ENCODE results near the gene RFWD3. TPM values are rescaled to one million over a fixed set of nuclear protein-coding genes. Genes with fewer than 3 reads are reported as not detected.

RFWD3 gene
- total and polyA plus RNA-seq, 2 of the 8 experiments (the other 6 are each of a cell fraction or from before 2014, with no cell fraction given): 67.1 to 114 TPM

DNA sequence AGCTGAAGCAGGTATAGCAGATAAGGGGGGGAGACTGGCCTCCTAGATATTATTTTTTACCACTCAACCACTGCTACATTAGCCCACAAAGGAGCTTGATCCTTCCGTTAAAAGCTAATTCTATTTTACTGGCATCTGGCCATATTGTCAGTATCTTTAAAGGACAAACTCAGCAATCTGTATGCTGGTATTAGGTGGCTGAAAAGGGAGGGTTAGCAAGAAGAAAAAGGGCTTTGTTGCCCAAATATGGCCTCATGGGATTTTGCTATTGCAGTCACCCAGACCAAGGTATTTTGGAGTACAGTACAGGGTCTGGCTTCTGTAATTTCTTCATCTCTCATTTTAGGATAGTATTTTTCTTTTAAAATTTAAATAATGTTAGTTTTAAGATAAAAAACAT is 14.4 kb downstream of the RFWD3 start (continued):
- TF ChIP-seq, protein P1, sequence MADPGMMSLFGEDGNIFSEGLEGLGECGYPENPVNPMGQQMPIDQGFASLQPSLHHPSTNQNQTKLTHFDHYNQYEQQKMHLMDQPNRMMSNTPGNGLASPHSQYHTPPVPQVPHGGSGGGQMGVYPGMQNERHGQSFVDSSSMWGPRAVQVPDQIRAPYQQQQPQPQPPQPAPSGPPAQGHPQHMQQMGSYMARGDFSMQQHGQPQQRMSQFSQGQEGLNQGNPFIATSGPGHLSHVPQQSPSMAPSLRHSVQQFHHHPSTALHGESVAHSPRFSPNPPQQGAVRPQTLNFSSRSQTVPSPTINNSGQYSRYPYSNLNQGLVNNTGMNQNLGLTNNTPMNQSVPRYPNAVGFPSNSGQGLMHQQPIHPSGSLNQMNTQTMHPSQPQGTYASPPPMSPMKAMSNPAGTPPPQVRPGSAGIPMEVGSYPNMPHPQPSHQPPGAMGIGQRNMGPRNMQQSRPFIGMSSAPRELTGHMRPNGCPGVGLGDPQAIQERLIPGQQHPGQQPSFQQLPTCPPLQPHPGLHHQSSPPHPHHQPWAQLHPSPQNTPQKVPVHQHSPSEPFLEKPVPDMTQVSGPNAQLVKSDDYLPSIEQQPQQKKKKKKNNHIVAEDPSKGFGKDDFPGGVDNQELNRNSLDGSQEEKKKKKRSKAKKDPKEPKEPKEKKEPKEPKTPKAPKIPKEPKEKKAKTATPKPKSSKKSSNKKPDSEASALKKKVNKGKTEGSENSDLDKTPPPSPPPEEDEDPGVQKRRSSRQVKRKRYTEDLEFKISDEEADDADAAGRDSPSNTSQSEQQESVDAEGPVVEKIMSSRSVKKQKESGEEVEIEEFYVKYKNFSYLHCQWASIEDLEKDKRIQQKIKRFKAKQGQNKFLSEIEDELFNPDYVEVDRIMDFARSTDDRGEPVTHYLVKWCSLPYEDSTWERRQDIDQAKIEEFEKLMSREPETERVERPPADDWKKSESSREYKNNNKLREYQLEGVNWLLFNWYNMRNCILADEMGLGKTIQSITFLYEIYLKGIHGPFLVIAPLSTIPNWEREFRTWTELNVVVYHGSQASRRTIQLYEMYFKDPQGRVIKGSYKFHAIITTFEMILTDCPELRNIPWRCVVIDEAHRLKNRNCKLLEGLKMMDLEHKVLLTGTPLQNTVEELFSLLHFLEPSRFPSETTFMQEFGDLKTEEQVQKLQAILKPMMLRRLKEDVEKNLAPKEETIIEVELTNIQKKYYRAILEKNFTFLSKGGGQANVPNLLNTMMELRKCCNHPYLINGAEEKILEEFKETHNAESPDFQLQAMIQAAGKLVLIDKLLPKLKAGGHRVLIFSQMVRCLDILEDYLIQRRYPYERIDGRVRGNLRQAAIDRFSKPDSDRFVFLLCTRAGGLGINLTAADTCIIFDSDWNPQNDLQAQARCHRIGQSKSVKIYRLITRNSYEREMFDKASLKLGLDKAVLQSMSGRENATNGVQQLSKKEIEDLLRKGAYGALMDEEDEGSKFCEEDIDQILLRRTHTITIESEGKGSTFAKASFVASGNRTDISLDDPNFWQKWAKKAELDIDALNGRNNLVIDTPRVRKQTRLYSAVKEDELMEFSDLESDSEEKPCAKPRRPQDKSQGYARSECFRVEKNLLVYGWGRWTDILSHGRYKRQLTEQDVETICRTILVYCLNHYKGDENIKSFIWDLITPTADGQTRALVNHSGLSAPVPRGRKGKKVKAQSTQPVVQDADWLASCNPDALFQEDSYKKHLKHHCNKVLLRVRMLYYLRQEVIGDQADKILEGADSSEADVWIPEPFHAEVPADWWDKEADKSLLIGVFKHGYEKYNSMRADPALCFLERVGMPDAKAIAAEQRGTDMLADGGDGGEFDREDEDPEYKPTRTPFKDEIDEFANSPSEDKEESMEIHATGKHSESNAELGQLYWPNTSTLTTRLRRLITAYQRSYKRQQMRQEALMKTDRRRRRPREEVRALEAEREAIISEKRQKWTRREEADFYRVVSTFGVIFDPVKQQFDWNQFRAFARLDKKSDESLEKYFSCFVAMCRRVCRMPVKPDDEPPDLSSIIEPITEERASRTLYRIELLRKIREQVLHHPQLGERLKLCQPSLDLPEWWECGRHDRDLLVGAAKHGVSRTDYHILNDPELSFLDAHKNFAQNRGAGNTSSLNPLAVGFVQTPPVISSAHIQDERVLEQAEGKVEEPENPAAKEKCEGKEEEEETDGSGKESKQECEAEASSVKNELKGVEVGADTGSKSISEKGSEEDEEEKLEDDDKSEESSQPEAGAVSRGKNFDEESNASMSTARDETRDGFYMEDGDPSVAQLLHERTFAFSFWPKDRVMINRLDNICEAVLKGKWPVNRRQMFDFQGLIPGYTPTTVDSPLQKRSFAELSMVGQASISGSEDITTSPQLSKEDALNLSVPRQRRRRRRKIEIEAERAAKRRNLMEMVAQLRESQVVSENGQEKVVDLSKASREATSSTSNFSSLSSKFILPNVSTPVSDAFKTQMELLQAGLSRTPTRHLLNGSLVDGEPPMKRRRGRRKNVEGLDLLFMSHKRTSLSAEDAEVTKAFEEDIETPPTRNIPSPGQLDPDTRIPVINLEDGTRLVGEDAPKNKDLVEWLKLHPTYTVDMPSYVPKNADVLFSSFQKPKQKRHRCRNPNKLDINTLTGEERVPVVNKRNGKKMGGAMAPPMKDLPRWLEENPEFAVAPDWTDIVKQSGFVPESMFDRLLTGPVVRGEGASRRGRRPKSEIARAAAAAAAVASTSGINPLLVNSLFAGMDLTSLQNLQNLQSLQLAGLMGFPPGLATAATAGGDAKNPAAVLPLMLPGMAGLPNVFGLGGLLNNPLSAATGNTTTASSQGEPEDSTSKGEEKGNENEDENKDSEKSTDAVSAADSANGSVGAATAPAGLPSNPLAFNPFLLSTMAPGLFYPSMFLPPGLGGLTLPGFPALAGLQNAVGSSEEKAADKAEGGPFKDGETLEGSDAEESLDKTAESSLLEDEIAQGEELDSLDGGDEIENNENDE (IDR thresholded peaks at IDR 0.05; ENCODE audit: insufficient replicate concordance, low read length): no peak
- TF ChIP-seq RNF2 (IDR thresholded peaks at IDR 0.05; ENCODE audit: borderline replicate concordance, low read depth, low read length, missing control alignments, poor library complexity, severe bottlenecking): no peak
- TF ChIP-seq SP2 (IDR thresholded peaks at IDR 0.05; ENCODE audit: low read length): no peak
- no peak for TF ChIP-seq ASH2L (IDR thresholded peaks at IDR 0.05; ENCODE audit: low read length)
- TF ChIP-seq SRF (IDR thresholded peaks at IDR 0.05; ENCODE audit: low read depth, low read length): no peak
- no peak for TF ChIP-seq ZNF274 (IDR thresholded peaks at IDR 0.05; ENCODE audit: borderline replicate concordance, extremely low read depth, low read length)
- no peak for TF ChIP-seq PHF8 (conservative IDR thresholded peaks at IDR 0.05; ENCODE audit: low read depth, low read length)
- no peak for TF ChIP-seq SP1 (IDR thresholded peaks at IDR 0.05; ENCODE audit: low read depth, low read length)

Data from H1 (cell line).